HepG2 (cell line): ENCODE data around the gene PCYT2. TPM values are rescaled to one million over a fixed set of nuclear protein-coding genes. Genes with fewer than 3 reads are reported as not detected.
A peak's percentile ranks its signal among the peaks of the same experiment; 100 is the strongest.

Experiments used
- ASH2L ChIP-seq: fragments of 300-600, 200-600 bp; sonication (generic); IDR thresholded peaks from 2 replicates; pipeline ENCODE4 v1.7.0; 2017; ENCODE audit warnings: low read depth, mild to moderate bottlenecking, moderate library complexity, mixed read lengths, low read length; ENCODE audit not compliant: insufficient read length
- CBX2 ChIP-seq, 2 experiments: fragments of 200-600 bp in 1 of 2; sonication (generic); formaldehyde crosslinking in 1 of 2; IDR thresholded peaks; 2 replicates each; pipeline versions ENCODE4 v1.7.0 to v1.8.1; 2018 to 2022; ENCODE audit warnings: low read depth in 2 of 2, low read length in 1 of 2, mild to moderate bottlenecking in 1 of 2, missing genetic modification reagents in 1 of 2
- CCAR2 ChIP-seq: fragments of 200-400 bp; formaldehyde crosslinking; optimal IDR thresholded peaks from 2 replicates; pipeline ENCODE3; 2018; ENCODE audit warnings: low read depth, mild to moderate bottlenecking, low read length, moderate library complexity
- CREB1 ChIP-seq, 2 experiments: fragments of 450-650 bp in 1 of 2; IDR thresholded peaks; 2 replicates each; pipeline ENCODE4 v1.6.1; 2016 to 2017; ENCODE audit warnings: control low read depth in 1 of 2, mild to moderate bottlenecking in 1 of 2, missing compliant biosample characterization in 1 of 2, missing genetic modification characterization in 1 of 2
- CREM ChIP-seq, 2 experiments: sonication (generic) in 1 of 2; formaldehyde crosslinking in 1 of 2; IDR thresholded peaks; 2 replicates each; pipeline versions ENCODE4 v1.4.0 to v1.6.1; 2016 to 2020; ENCODE audit warnings: antibody characterized with exemption in 1 of 2, mild to moderate bottlenecking in 1 of 2, missing genetic modification reagents in 1 of 2
- DNMT3B ChIP-seq: conservative IDR thresholded peaks from 2 replicates; pipeline ENCODE4 v1.6.1; 2016; ENCODE audit warnings: missing biosample characterization, control low read depth
- HOXA7 ChIP-seq: sonication (generic); formaldehyde crosslinking; IDR thresholded peaks from 2 replicates; pipeline ENCODE4 v1.8.1; 2022; ENCODE audit warnings: mild to moderate bottlenecking, missing genetic modification reagents, moderate library complexity
- JARID2 ChIP-seq: sonication (generic); formaldehyde crosslinking; IDR thresholded peaks from 2 replicates; pipeline ENCODE4 v1.8.1; 2023; ENCODE audit warnings: missing genetic modification reagents, inconsistent platforms; ENCODE audit not compliant: insufficient replicate concordance
- JUND ChIP-seq: sonication (generic); formaldehyde crosslinking; IDR thresholded peaks from 2 replicates; pipeline ENCODE4 v1.8.0; 2022; ENCODE audit warnings: mild to moderate bottlenecking, missing genetic modification reagents
- PBX2 ChIP-seq: IDR thresholded peaks from 2 replicates; pipeline ENCODE4 v1.6.1; 2016; ENCODE audit warnings: control low read depth
- PTBP1 ChIP-seq: fragments of 200-400 bp; formaldehyde crosslinking; IDR thresholded peaks from 2 replicates; pipeline ENCODE4 v1.6.1; 2018; ENCODE audit warnings: low read length, low read depth; ENCODE audit not compliant: poor library complexity, severe bottlenecking
- TGIF2 ChIP-seq: IDR thresholded peaks from 2 replicates; pipeline ENCODE4 v1.6.1; 2016; ENCODE audit warnings: control low read depth, missing compliant biosample characterization
- TIGD3 ChIP-seq: sonication (generic); formaldehyde crosslinking; IDR thresholded peaks from 2 replicates; pipeline ENCODE4 v1.5.1; 2020; ENCODE audit warnings: mild to moderate bottlenecking, missing genetic modification reagents, borderline replicate concordance
- ZNF225 ChIP-seq: sonication (generic); formaldehyde crosslinking; IDR thresholded peaks from 2 replicates; pipeline ENCODE4 v1.4.0; 2020; ENCODE audit warnings: mild to moderate bottlenecking, missing genetic modification reagents
- ZNF264 ChIP-seq: sonication (generic); formaldehyde crosslinking; IDR thresholded peaks from 2 replicates; pipeline ENCODE4 v1.4.0; 2020; ENCODE audit warnings: missing genetic modification reagents
- ZNF337 ChIP-seq: sonication (generic); formaldehyde crosslinking; IDR thresholded peaks from 2 replicates; pipeline ENCODE4 v1.5.1; 2020; ENCODE audit warnings: missing genetic modification reagents, low read depth, mild to moderate bottlenecking, borderline replicate concordance
- ZNF552 ChIP-seq: sonication (generic); formaldehyde crosslinking; IDR thresholded peaks from 2 replicates; pipeline ENCODE4 v1.9.0; 2022; ENCODE audit warnings: missing genetic modification reagents, mild to moderate bottlenecking, borderline replicate concordance
- ZNF710 ChIP-seq: sonication (generic); formaldehyde crosslinking; IDR thresholded peaks from 2 replicates; pipeline ENCODE4 v1.5.0; 2020; ENCODE audit warnings: mild to moderate bottlenecking, missing genetic modification reagents, borderline replicate concordance
- ZNF740 ChIP-seq: sonication (generic); formaldehyde crosslinking; IDR thresholded peaks from 2 replicates; pipeline ENCODE4 v1.4.0; 2020; ENCODE audit warnings: missing genetic modification reagents
- ZNF775 ChIP-seq: sonication (generic); formaldehyde crosslinking; IDR thresholded peaks from 2 replicates; pipeline ENCODE4 v1.4.0; 2020; ENCODE audit warnings: missing genetic modification reagents, mild to moderate bottlenecking, moderate library complexity, borderline replicate concordance
- ZNF777 ChIP-seq: sonication (generic); formaldehyde crosslinking; IDR thresholded peaks from 2 replicates; pipeline ENCODE4 v1.4.0; 2020; ENCODE audit warnings: missing genetic modification reagents
- polyA plus RNA-seq, 8 experiments: library from polyadenylated mRNA; depleted of rRNA in 3 of 8; stranded (reverse) in 7 of 8; unstranded in 1 of 8; fragments of >200 nt; fragmentation: Illumina TruSeq in 4 of 8; extraction: Trizol in 4 of 8; gene quantifications; 2 replicates each; pipeline versions ENCODE4 v1.2.1 to v1.2.3, GENCODE V29; 2011 to 2016; ENCODE audit warnings: low read depth in 4 of 8, missing spikeins in 1 of 8, mixed read lengths in 1 of 8; ENCODE audit not compliant: insufficient read depth in 1 of 8
- total RNA-seq, 5 experiments: library from RNA; depleted of rRNA; stranded (reverse); fragments of >200 nt; fragmentation: Illumina TruSeq; extraction: Trizol; gene quantifications; 2 replicates each; pipeline ENCODE4 v1.2.3, GENCODE V29; 2016; ENCODE audit warnings: low read depth in 1 of 5

PCYT2 gene
- total and polyA plus RNA-seq, 2 of the 13 experiments (the other 11 are each of a cell fraction or from before 2014, with no cell fraction given) = 147 to 297 TPM

GRCh38 chr17:81867991-81868673, 43.1 kb downstream of the PCYT2 start (continued):
- no peak for TF ChIP-seq CREB1 (IDR thresholded peaks at IDR 0.05)
- no peak for TF ChIP-seq CREB1 (CRISPR knock-in tag; IDR thresholded peaks at IDR 0.05)
- TF ChIP-seq ZNF740 (CRISPR knock-in tag) = peak; percentile 26; the same call in 1 of the 2 replicates
- peak; percentile 75; the same call in 1 of the 2 replicates for TF ChIP-seq ZNF552 (CRISPR knock-in tag)
- no peak for TF ChIP-seq ZNF710 (CRISPR knock-in tag)
- TF ChIP-seq CREM (IDR thresholded peaks at IDR 0.05) = no peak
- no peak for TF ChIP-seq CREM (CRISPR knock-in tag; IDR thresholded peaks at IDR 0.05)
- TF ChIP-seq TIGD3 (CRISPR knock-in tag) = no peak
- TF ChIP-seq TGIF2 (CRISPR knock-in tag) = no peak; the same call in 1 of the 2 replicates
- TF ChIP-seq DNMT3B (CRISPR knock-in tag) = no peak
- no peak for TF ChIP-seq PBX2 (CRISPR knock-in tag)
- TF ChIP-seq ZNF225 (CRISPR knock-in tag) = no peak
- no peak; the same call in 1 of the 2 replicates for TF ChIP-seq ZNF777
- TF ChIP-seq JUND = peak; percentile 25; the same call in 1 of the 2 replicates
- TF ChIP-seq CCAR2 = peak; percentile 47
- 0 out of 2 replicates have a peak, but pooled peaks have one; percentile 54 for TF ChIP-seq HOXA7
- TF ChIP-seq ASH2L = no peak
- no peak for TF ChIP-seq CBX2 (IDR thresholded peaks at IDR 0.05; ENCODE audit: low read depth, low read length)
- TF ChIP-seq CBX2 (CRISPR knock-in tag; IDR thresholded peaks at IDR 0.05; ENCODE audit: low read depth) = no peak
- TF ChIP-seq ZNF775 (CRISPR knock-in tag) = no peak
- TF ChIP-seq ZNF264 = no peak
- no peak for TF ChIP-seq ZNF337 (CRISPR knock-in tag)
- no peak for TF ChIP-seq JARID2 (CRISPR knock-in tag)
- TF ChIP-seq PTBP1 = no peak
